ENCODE results near the gene COL6A2.

GRCh38 chr21:46082963-46083790 lies 14.7 kb upstream of the COL6A2 start:
- TF ChIP-seq EP300 (IDR thresholded peaks at IDR 0.05): no peak
- TF ChIP-seq CTCF (IDR thresholded peaks at IDR 0.05): no peak
- no peak for TF ChIP-seq POLR2AphosphoS5 (IDR thresholded peaks at IDR 0.05)

All from suprapubic skin (tissue), 4 donors.